Common myeloid progenitor, CD34-positive (primary cell): ENCODE data around the gene CA10.

Experiments used
- CTCF ChIA-PET: fragments of 350-600 bp; sonication (Branson Sonifier 250); formaldehyde crosslinking; loops from one replicate; lab custom pipeline; 2021; ENCODE audit warnings: antibody characterized with exemption; lab: Charles Lee
- POLR2A ChIA-PET: fragments of 350-600 bp; sonication (Branson Sonifier 250); formaldehyde crosslinking; loops from one replicate; lab custom pipeline; 2021; ENCODE audit warnings: antibody characterized with exemption; lab: Charles Lee
- DNase-seq, 3 donors: peaks; one replicate each; pipeline versions ENCODE4 v3.0.0 to v3.0.0-alpha.2; 2013
- H3K27ac ChIP-seq, 2 experiments: 1 replicate in 1 of 2; 2 replicates in 1 of 2; pipeline ENCODE4 v1.7.0; 2013; ENCODE audit warnings: inconsistent platforms in 2 of 2, low read length in 2 of 2, mild to moderate bottlenecking in 2 of 2, low read depth in 1 of 2, moderate library complexity in 1 of 2; ENCODE audit not compliant: severe bottlenecking in 2 of 2, insufficient read depth in 1 of 2, poor library complexity in 1 of 2
- H3K27me3 ChIP-seq, 5 experiments: replicated peaks in 2 of 5; 1 replicate in 3 of 5; 2 replicates in 2 of 5; pipeline versions ENCODE4 v1.6.1 to v1.7.0; 2013; ENCODE audit warnings: low read length in 4 of 5, mild to moderate bottlenecking in 2 of 5, moderate library complexity in 2 of 5, inconsistent platforms in 1 of 5; ENCODE audit not compliant: insufficient read depth in 5 of 5, control insufficient read depth in 4 of 5
- H3K36me3 ChIP-seq, 4 experiments: 1 replicate in 2 of 4; 2 replicates in 2 of 4; pipeline versions ENCODE4 v1.6.1 to v1.7.0; 2013; ENCODE audit warnings: low read length in 3 of 4, control low read depth in 1 of 4, mild to moderate bottlenecking in 1 of 4; ENCODE audit not compliant: control insufficient read depth in 4 of 4, insufficient read depth in 4 of 4
- H3K4me1 ChIP-seq, 4 experiments: 1 replicate in 3 of 4; 2 replicates in 1 of 4; pipeline versions ENCODE4 v1.6.1 to v1.7.1; 2013; ENCODE audit warnings: low read length in 3 of 4, mild to moderate bottlenecking in 3 of 4, control low read depth in 1 of 4, inconsistent platforms in 1 of 4, moderate library complexity in 1 of 4; ENCODE audit not compliant: control insufficient read depth in 4 of 4, insufficient read depth in 4 of 4; ENCODE audit errors: control extremely low read depth in 1 of 4
- H3K4me3 ChIP-seq, 7 experiments: 1 replicate in 4 of 7; 2 replicates in 3 of 7; pipeline versions ENCODE4 v1.5.1 to v1.7.0; 2013; ENCODE audit warnings: mild to moderate bottlenecking in 7 of 7, low read length in 6 of 7, moderate library complexity in 6 of 7, inconsistent platforms in 2 of 7, low read depth in 2 of 7, control low read depth in 1 of 7; ENCODE audit not compliant: insufficient read depth in 4 of 7, control insufficient read depth in 1 of 7; ENCODE audit errors: extremely low read depth in 1 of 7
- H3K9me3 ChIP-seq, 5 experiments: 1 replicate in 4 of 5; 2 replicates in 1 of 5; pipeline versions ENCODE4 v1.6.1 to v1.7.1; 2013; ENCODE audit warnings: low read length in 4 of 5, mild to moderate bottlenecking in 2 of 5, inconsistent platforms in 1 of 5, low read depth in 1 of 5, moderate library complexity in 1 of 5; ENCODE audit not compliant: control insufficient read depth in 4 of 5, insufficient read depth in 2 of 5; ENCODE audit errors: control extremely low read depth in 1 of 5
- WGBS: methylation state at CpG from one replicate; pipeline ENCODE4 v1.1.5; 2013; ENCODE audit not compliant: insufficient coverage; 5-methylcytosine and 5-hydroxymethylcytosine counted together

The CA10 gene

GRCh38 chr17:51650772-51651171 lies 507.7 kb downstream of the CA10 start:
- Histone ChIP-seq H3K27ac (no peak overlapping the region), H3K9me3 (no peaks in the 10 kb centered on the region), H3K4me3 (no peak overlapping the region), H3K4me1 (no peaks in the 10 kb centered on the region), H3K36me3 (no peaks in the 10 kb centered on the region), H3K27me3 (peaks cover 0 to 13% (median under 1%) of the 10 kb centered on the region in 5 experiments)
- ChIA-PET POLR2A (no interaction called here), CTCF (no interaction called here)
- no peak for DNase-seq
- 85% methylated on average over 2 of the region's 3 CpGs for WGBS

- no peak for DNase-seq
- ChIA-PET POLR2A (no interaction called here), CTCF (no interaction called here)
- Histone ChIP-seq H3K9me3 (no peaks in the 10 kb centered on the region), H3K36me3 (no peaks in the 10 kb centered on the region), H3K4me3 (no peak overlapping the region), H3K27me3 (peaks cover 0 to 13% (median 2%) of the 10 kb centered on the region in 5 experiments), H3K4me1 (no peaks in the 10 kb centered on the region), H3K27ac (no peak overlapping the region)
- no CpG with 5 or more reads among the region's 2 CpGs for WGBS
Measured at GRCh38 chr17:51650202-51650601, 508.3 kb downstream of the CA10 start.

- H3K27ac ChIP-seq = no peak overlapping the region
- no peaks in the 10 kb centered on the region for H3K36me3 ChIP-seq
- ChIA-PET CTCF (interaction anchor here (0.6 kb wide), 1 partner anchor 280 kb away, joined by 3 read pairs; no protein-coding TSS in a partner anchor), POLR2A (no interaction called here)
- H3K27me3 ChIP-seq = peaks cover 0 to 6% (median 3%) of the 10 kb centered on the region in 5 experiments
- H3K9me3 ChIP-seq = no peaks in the 10 kb centered on the region
- WGBS = 86% methylated on average over 3 of the region's 5 CpGs
- H3K4me1 ChIP-seq = no peaks in the 10 kb centered on the region
- no peak overlapping the region for H3K4me3 ChIP-seq
- DNase-seq = no peak
Measured at GRCh38 chr17:51647826-51648225, 510.7 kb downstream of the CA10 start.

- peaks cover 0 to 9% (median 3%) of the 10 kb centered on the region in 5 experiments for H3K27me3 ChIP-seq
- H3K27ac ChIP-seq = no peak overlapping the region
- H3K9me3 ChIP-seq = no peaks in the 10 kb centered on the region
- DNase-seq = no peak
- H3K36me3 ChIP-seq = no peaks in the 10 kb centered on the region
- CTCF ChIA-PET = no interaction called here
- H3K4me3 ChIP-seq = no peak overlapping the region
- 67% methylated on average over 6 of the region's 6 CpGs for WGBS
- POLR2A ChIA-PET = no interaction called here
- H3K4me1 ChIP-seq = no peaks in the 10 kb centered on the region
Measured at GRCh38 chr17:51647067-51647466, 511.4 kb downstream of the CA10 start.

- ChIA-PET POLR2A (no interaction called here), CTCF (no interaction called here)
- DNase-seq = no peak
- Histone ChIP-seq H3K4me3 (no peak overlapping the region), H3K27ac (no peak overlapping the region), H3K36me3 (no peaks in the 10 kb centered on the region), H3K9me3 (no peaks in the 10 kb centered on the region), H3K4me1 (no peaks in the 10 kb centered on the region), H3K27me3 (peaks cover 0 to 11% (median 3%) of the 10 kb centered on the region in 5 experiments)
- WGBS = 98% methylated on average over 4 of the region's 4 CpGs
Measured at GRCh38 chr17:51646539-51646938, 512.0 kb downstream of the CA10 start.

- Histone ChIP-seq H3K27ac (no peak overlapping the region), H3K4me3 (no peak overlapping the region), H3K27me3 (peaks cover 0 to 11% (median 3%) of the 10 kb centered on the region in 5 experiments), H3K9me3 (no peaks in the 10 kb centered on the region), H3K4me1 (no peaks in the 10 kb centered on the region), H3K36me3 (no peaks in the 10 kb centered on the region)
- ChIA-PET POLR2A (no interaction called here), CTCF (no interaction called here)
- DNase-seq = no peak
- 90% methylated on average over 4 of the region's 4 CpGs for WGBS
Measured at GRCh38 chr17:51645056-51645455, 513.5 kb downstream of the CA10 start.

- no peaks in the 10 kb centered on the region for H3K4me1 ChIP-seq
- H3K27me3 ChIP-seq = peaks cover 0 to 9% (median 3%) of the 10 kb centered on the region in 5 experiments
- 93% methylated on average over 7 of the region's 10 CpGs for WGBS
- ChIA-PET POLR2A (no interaction called here), CTCF (no interaction called here)
- H3K36me3 ChIP-seq = no peaks in the 10 kb centered on the region
- H3K27ac ChIP-seq = no peak overlapping the region
- no peaks in the 10 kb centered on the region for H3K9me3 ChIP-seq
- DNase-seq = no peak
- H3K4me3 ChIP-seq = no peak overlapping the region
Measured at GRCh38 chr17:51643702-51644490, 514.6 kb downstream of the CA10 start.
